NCI-H345 (cell line): ENCODE results near the gene TEX22.

ENCODE experiments used
- DNase-seq: peaks from one replicate; lab custom pipeline; 2025; lab: John Stamatoyannopoulos, UW

TEX22 gene

GRCh38 chr14:105420974-105421674 lies 22.8 kb downstream of the TEX22 start:
- no peak for DNase-seq

GRCh38 chr14:105421723-105422615 lies 23.6 kb downstream of the TEX22 start:
- no peak for DNase-seq

GRCh38 chr14:105422695-105423487 lies 24.6 kb downstream of the TEX22 start:
- no peak for DNase-seq

GRCh38 chr14:105423488-105424195 lies 25.3 kb downstream of the TEX22 start:
- no peak for DNase-seq

GRCh38 chr14:105424861-105425260 lies 26.5 kb downstream of the TEX22 start:
- DNase-seq, result no peak

GRCh38 chr14:105425823-105426247 lies 27.5 kb downstream of the TEX22 start:
- no peak for DNase-seq

GRCh38 chr14:105426416-105427130 lies 28.2 kb downstream of the TEX22 start:
- no peak for DNase-seq

- no peak for DNase-seq
These were observed 29.1 kb downstream of the TEX22 start for GRCh38 chr14:105427412-105427811.

- DNase-seq, result no peak
These were observed 29.7 kb downstream of the TEX22 start for GRCh38 chr14:105427936-105428485.

- DNase-seq, result no peak
These were observed 31.7 kb downstream of the TEX22 start for GRCh38 chr14:105430042-105430441.

GRCh38 chr14:105430565-105430964 lies 32.2 kb downstream of the TEX22 start:
- DNase-seq, result no peak

- DNase-seq, result no peak
These were observed 32.9 kb downstream of the TEX22 start for GRCh38 chr14:105431256-105431655.

- DNase-seq, result no peak
These were observed 34.3 kb downstream of the TEX22 start for GRCh38 chr14:105432657-105433056.

GRCh38 chr14:105433161-105433605 lies 34.8 kb downstream of the TEX22 start:
- no peak for DNase-seq

GRCh38 chr14:105436402-105436801 lies 38.1 kb downstream of the TEX22 start:
- no peak for DNase-seq

GRCh38 chr14:105436891-105437722 lies 38.8 kb downstream of the TEX22 start:
- peak; percentile 84 for DNase-seq

- DNase-seq, result no peak
These were observed 39.6 kb downstream of the TEX22 start for GRCh38 chr14:105437723-105438500.

- DNase-seq, result no peak
These were observed 40.8 kb downstream of the TEX22 start for GRCh38 chr14:105439179-105439578.
